ENCODE results near the gene RAB7A. TPM values are rescaled to one million over a fixed set of nuclear protein-coding genes. Genes with fewer than 3 reads are reported as not detected.

The RAB7A gene
- total RNA-seq, 1 donor from 2014 or later: 319 TPM

- Mint-ChIP-seq H3K4me3 (ENCODE audit: unreplicated experiment) (no peak overlapping the region), H3K4me1 (ENCODE audit: low read depth, unreplicated experiment) (peaks cover 51% of the 10 kb centered on the region), H3K27me3 (ENCODE audit: low read depth, unreplicated experiment) (no peaks in the 10 kb centered on the region), H3K36me3 (ENCODE audit: low read depth, unreplicated experiment) (peaks cover 6% of the 10 kb centered on the region), H3K9me3 (ENCODE audit: unreplicated experiment) (no peaks in the 10 kb centered on the region), H3K27ac (ENCODE audit: unreplicated experiment) (peak overlapping the region; percentile 34)
- Histone ChIP-seq H3K27ac (ENCODE audit: low read depth, low read length) (no peak overlapping the region), H2AFZ (ENCODE audit: low read depth, low read length) (no peak overlapping the region), H3K4me2 (ENCODE audit: low read length) (no peak overlapping the region), H4K20me1 (ENCODE audit: insufficient read depth, low read length) (peaks cover 93% of the 10 kb centered on the region), H3K9me3 (ENCODE audit: insufficient read depth, low read depth, low read length) (no peaks in the 10 kb centered on the region), H3K79me2 (ENCODE audit: insufficient read depth, low read length) (peaks cover 99% of the 10 kb centered on the region), H3K9ac (ENCODE audit: low read length) (no peak overlapping the region), H3K27me3 (ENCODE audit: insufficient read depth, low read length) (no peaks in the 10 kb centered on the region), H3K36me3 (ENCODE audit: insufficient read depth, low read length) (no peaks in the 10 kb centered on the region), H3K4me3 (ENCODE audit: insufficient read depth, low read depth, low read length) (no peak overlapping the region), H3K4me1 (ENCODE audit: insufficient read depth, low read length) (peaks cover 10% of the 10 kb centered on the region)
- TF ChIP-seq EZH2 (IDR thresholded peaks at IDR 0.05; ENCODE audit: insufficient read depth, low read length) (no peak), CTCF (IDR thresholded peaks at IDR 0.05; ENCODE audit: insufficient read depth, low read depth, low read length) (no peak)
- FAIRE-seq: no peak
- DNase-seq (ENCODE audit: low read depth): no peak
These were observed 4.5 kb downstream of the RAB7A start for GRCh38 chr3:128730471-128730870.

DNA sequence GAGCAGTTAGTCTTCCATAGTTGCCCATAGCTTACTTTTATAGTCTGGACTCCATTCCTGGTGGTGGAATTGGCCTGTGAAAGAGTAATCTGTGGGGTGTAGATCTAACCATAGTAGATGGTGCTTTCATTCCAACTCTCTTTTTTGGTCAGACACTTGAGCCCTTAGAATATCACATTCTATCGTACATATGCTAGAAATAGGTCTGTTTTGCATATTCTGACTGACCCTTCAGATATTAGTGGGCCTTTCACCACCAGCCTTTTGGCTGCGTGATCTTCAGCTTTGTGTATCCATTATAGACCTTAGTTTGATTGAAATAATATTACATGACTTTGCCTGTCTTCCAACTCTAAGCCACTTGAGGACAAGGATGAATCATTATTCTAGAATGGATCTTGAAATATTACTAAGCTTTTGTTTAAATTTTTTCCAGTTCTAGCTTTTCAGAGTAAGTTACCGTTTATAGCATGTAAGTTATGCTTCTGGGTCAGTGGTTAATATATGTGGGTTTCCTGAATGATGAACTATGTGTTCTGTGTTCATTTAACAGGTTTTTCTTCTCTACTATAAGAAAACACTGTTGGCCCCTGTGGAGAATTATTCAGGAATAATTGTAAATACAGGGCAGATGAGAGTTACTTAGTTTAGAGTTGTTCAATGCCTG lies 8.7 kb downstream of the RAB7A start:
- Histone ChIP-seq H3K27ac (ENCODE audit: low read depth, low read length) (no peak overlapping the region), H3K9me3 (ENCODE audit: insufficient read depth, low read depth, low read length) (no peaks in the 10 kb centered on the region), H3K4me2 (ENCODE audit: low read length) (no peak overlapping the region), H3K4me1 (ENCODE audit: insufficient read depth, low read length) (no peaks in the 10 kb centered on the region), H3K36me3 (ENCODE audit: insufficient read depth, low read length) (no peaks in the 10 kb centered on the region), H4K20me1 (ENCODE audit: insufficient read depth, low read length) (peaks cover 96% of the 10 kb centered on the region), H3K9ac (ENCODE audit: low read length) (no peak overlapping the region), H2AFZ (ENCODE audit: low read depth, low read length) (no peak overlapping the region), H3K4me3 (ENCODE audit: insufficient read depth, low read depth, low read length) (no peak overlapping the region), H3K27me3 (ENCODE audit: insufficient read depth, low read length) (no peaks in the 10 kb centered on the region), H3K79me2 (ENCODE audit: insufficient read depth, low read length) (peaks cover 99% of the 10 kb centered on the region)
- Mint-ChIP-seq H3K4me3 (ENCODE audit: unreplicated experiment) (no peak overlapping the region), H3K9me3 (ENCODE audit: unreplicated experiment) (no peaks in the 10 kb centered on the region), H3K36me3 (ENCODE audit: low read depth, unreplicated experiment) (peaks cover 8% of the 10 kb centered on the region), H3K27ac (ENCODE audit: unreplicated experiment) (no peak overlapping the region), H3K27me3 (ENCODE audit: low read depth, unreplicated experiment) (no peaks in the 10 kb centered on the region), H3K4me1 (ENCODE audit: low read depth, unreplicated experiment) (peaks cover 44% of the 10 kb centered on the region)
- TF ChIP-seq EZH2 (IDR thresholded peaks at IDR 0.05; ENCODE audit: insufficient read depth, low read length): no peak
- TF ChIP-seq CTCF (IDR thresholded peaks at IDR 0.05; ENCODE audit: insufficient read depth, low read depth, low read length): no peak
- FAIRE-seq (no peak), DNase-seq (ENCODE audit: low read depth) (no peak)

DNA sequence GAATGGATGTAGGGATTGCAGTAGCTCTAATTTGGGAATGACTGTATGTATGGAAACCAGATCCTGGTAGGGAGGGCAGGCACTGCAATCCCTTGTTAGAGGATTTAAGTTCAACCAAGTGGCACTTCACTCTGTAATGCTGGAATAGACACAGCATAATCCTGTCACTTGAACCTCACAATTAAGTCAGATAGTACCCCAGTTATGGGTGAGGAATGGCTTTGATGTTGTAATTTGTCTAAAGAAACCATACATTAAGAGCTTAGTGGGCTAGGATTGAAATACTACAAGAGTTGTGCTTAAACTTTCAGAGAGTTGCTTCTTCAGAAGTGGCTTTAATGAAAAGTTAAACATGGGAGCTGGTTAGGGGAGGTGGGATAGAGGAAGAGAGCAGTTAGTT lies 9.3 kb downstream of the RAB7A start:
- Histone ChIP-seq H3K9ac (ENCODE audit: low read length) (no peak overlapping the region), H3K4me2 (ENCODE audit: low read length) (no peak overlapping the region), H3K27me3 (ENCODE audit: insufficient read depth, low read length) (no peaks in the 10 kb centered on the region), H4K20me1 (ENCODE audit: insufficient read depth, low read length) (peaks cover 96% of the 10 kb centered on the region), H3K79me2 (ENCODE audit: insufficient read depth, low read length) (peaks cover 99% of the 10 kb centered on the region), H3K9me3 (ENCODE audit: insufficient read depth, low read depth, low read length) (no peaks in the 10 kb centered on the region), H2AFZ (ENCODE audit: low read depth, low read length) (no peak overlapping the region), H3K4me3 (ENCODE audit: insufficient read depth, low read depth, low read length) (no peak overlapping the region), H3K36me3 (ENCODE audit: insufficient read depth, low read length) (no peaks in the 10 kb centered on the region), H3K4me1 (ENCODE audit: insufficient read depth, low read length) (no peaks in the 10 kb centered on the region), H3K27ac (ENCODE audit: low read depth, low read length) (no peak overlapping the region)
- peaks cover 8% of the 10 kb centered on the region for H3K36me3 Mint-ChIP-seq (ENCODE audit: low read depth, unreplicated experiment)
- H3K27me3 Mint-ChIP-seq (ENCODE audit: low read depth, unreplicated experiment): no peaks in the 10 kb centered on the region
- no peaks in the 10 kb centered on the region for H3K9me3 Mint-ChIP-seq (ENCODE audit: unreplicated experiment)
- H3K4me1 Mint-ChIP-seq (ENCODE audit: low read depth, unreplicated experiment): peaks cover 43% of the 10 kb centered on the region
- no peak for DNase-seq (ENCODE audit: low read depth)
- TF ChIP-seq CTCF (IDR thresholded peaks at IDR 0.05; ENCODE audit: insufficient read depth, low read depth, low read length): no peak
- no peak for TF ChIP-seq EZH2 (IDR thresholded peaks at IDR 0.05; ENCODE audit: insufficient read depth, low read length)
- H3K4me3 Mint-ChIP-seq (ENCODE audit: unreplicated experiment): no peak overlapping the region
- FAIRE-seq: no peak
- H3K27ac Mint-ChIP-seq (ENCODE audit: unreplicated experiment): no peak overlapping the region

Measured in astrocyte (in vitro differentiated cells and primary cell).